Measurements from ENCODE around the gene CAVIN4.

CAVIN4 gene

GRCh38 chr9:100605405-100605804 is 27.5 kb downstream of the CAVIN4 start:
- ChIA-PET POLR2A (no interaction called here), CTCF (interaction anchor here (1.1 to 1.5 kb wide), 2 partner anchors 10 to 13 kb away, joined by 3 to 4 read pairs; no protein-coding TSS in a partner anchor)
- no peak overlapping the region for H3K27ac ChIP-seq (ENCODE audit: extremely low read depth, low read depth, low read length)
- H3K4me3 ChIP-seq (ENCODE audit: low read depth, low read length) = no peak overlapping the region
- no peaks in the 10 kb centered on the region for H3K9me3 ChIP-seq (ENCODE audit: control insufficient read depth, insufficient read depth, low read depth, low read length)
- H3K36me3 ChIP-seq (ENCODE audit: control insufficient read depth in 2 of 2, insufficient read depth in 1 of 2, low read length in 2 of 2) = no peaks in the 10 kb centered on the region
- no peaks in the 10 kb centered on the region; the same call in 1 of the 2 replicates for H3K4me1 ChIP-seq (ENCODE audit: control insufficient read depth, insufficient read depth, low read length)
- TF ChIP-seq ZNF132 (tag by site-specific recombination; IDR thresholded peaks at IDR 0.05; ENCODE audit: borderline replicate concordance) = no peak
- TF ChIP-seq ZNF707 (tag by site-specific recombination; IDR thresholded peaks at IDR 0.05) = no peak
- no peak for TF ChIP-seq ZNF530 (tag by site-specific recombination; IDR thresholded peaks at IDR 0.05; ENCODE audit: low read depth)
- TF ChIP-seq ZNF211 (tag by site-specific recombination; IDR thresholded peaks at IDR 0.05; ENCODE audit: low read depth) = no peak
- no peak for TF ChIP-seq ZBTB21 (tag by site-specific recombination; IDR thresholded peaks at IDR 0.05)
- TF ChIP-seq ZNF76 (tag by site-specific recombination; IDR thresholded peaks at IDR 0.05; ENCODE audit: borderline replicate concordance, low read depth) = no peak
- TF ChIP-seq ZNF48 (tag by site-specific recombination; IDR thresholded peaks at IDR 0.05) = no peak
- TF ChIP-seq TCF7L2 (IDR thresholded peaks at IDR 0.05; ENCODE audit: borderline replicate concordance, low read depth, low read length) = no peak
- no peak for TF ChIP-seq KLF17 (tag by site-specific recombination; IDR thresholded peaks at IDR 0.05)
- TF ChIP-seq SP7 (tag by site-specific recombination; IDR thresholded peaks at IDR 0.05) = no peak
- no peak for TF ChIP-seq ZNF146 (tag by site-specific recombination; IDR thresholded peaks at IDR 0.05)
- no peak for TF ChIP-seq KLF8 (tag by site-specific recombination; IDR thresholded peaks at IDR 0.05)

- H3K9me3 ChIP-seq (ENCODE audit: control insufficient read depth, insufficient read depth, low read depth, low read length) = no peaks in the 10 kb centered on the region
- H3K4me1 ChIP-seq (ENCODE audit: control insufficient read depth, insufficient read depth, low read length) = no peaks in the 10 kb centered on the region
- CTCF ChIA-PET = interaction anchor here (0.8 to 1.9 kb wide), 3 partner anchors 14 to 691 kb away, joined by 3 to 11 read pairs (median 4); no protein-coding TSS in a partner anchor
- H3K36me3 ChIP-seq (ENCODE audit: control insufficient read depth in 2 of 2, insufficient read depth in 1 of 2, low read length in 2 of 2) = no peaks in the 10 kb centered on the region
- no peak overlapping the region for H3K4me3 ChIP-seq (ENCODE audit: low read depth, low read length)
- POLR2A ChIA-PET = no interaction called here
- H3K27ac ChIP-seq (ENCODE audit: extremely low read depth, low read depth, low read length) = no peak overlapping the region
- no peak for TF ChIP-seq ZNF830 (tag by site-specific recombination; IDR thresholded peaks at IDR 0.05; ENCODE audit: low read depth)
- TF ChIP-seq AEBP2 (tag by site-specific recombination; IDR thresholded peaks at IDR 0.05; ENCODE audit: borderline replicate concordance) = no peak
- no peak for TF ChIP-seq ZNF311 (tag by site-specific recombination; IDR thresholded peaks at IDR 0.05; ENCODE audit: borderline replicate concordance)
- TF ChIP-seq ZNF544 (tag by site-specific recombination; IDR thresholded peaks at IDR 0.05) = no peak
- no peak for TF ChIP-seq ZNF148 (tag by site-specific recombination; IDR thresholded peaks at IDR 0.05; ENCODE audit: borderline replicate concordance)
- no peak for TF ChIP-seq MYNN (tag by site-specific recombination; IDR thresholded peaks at IDR 0.05; ENCODE audit: borderline replicate concordance)
- TF ChIP-seq IKZF3 (tag by site-specific recombination; IDR thresholded peaks at IDR 0.05) = no peak
- no peak for TF ChIP-seq ZNF747 (tag by site-specific recombination; IDR thresholded peaks at IDR 0.05)
- no peak for TF ChIP-seq KLF9 (tag by site-specific recombination; IDR thresholded peaks at IDR 0.05; ENCODE audit: low read depth)
- TF ChIP-seq KLF8 (tag by site-specific recombination; IDR thresholded peaks at IDR 0.05) = no peak
- TF ChIP-seq SP2 (tag by site-specific recombination; IDR thresholded peaks at IDR 0.05) = no peak
- TF ChIP-seq ZEB2 (tag by site-specific recombination; IDR thresholded peaks at IDR 0.05) = no peak
- TF ChIP-seq, protein P1, sequence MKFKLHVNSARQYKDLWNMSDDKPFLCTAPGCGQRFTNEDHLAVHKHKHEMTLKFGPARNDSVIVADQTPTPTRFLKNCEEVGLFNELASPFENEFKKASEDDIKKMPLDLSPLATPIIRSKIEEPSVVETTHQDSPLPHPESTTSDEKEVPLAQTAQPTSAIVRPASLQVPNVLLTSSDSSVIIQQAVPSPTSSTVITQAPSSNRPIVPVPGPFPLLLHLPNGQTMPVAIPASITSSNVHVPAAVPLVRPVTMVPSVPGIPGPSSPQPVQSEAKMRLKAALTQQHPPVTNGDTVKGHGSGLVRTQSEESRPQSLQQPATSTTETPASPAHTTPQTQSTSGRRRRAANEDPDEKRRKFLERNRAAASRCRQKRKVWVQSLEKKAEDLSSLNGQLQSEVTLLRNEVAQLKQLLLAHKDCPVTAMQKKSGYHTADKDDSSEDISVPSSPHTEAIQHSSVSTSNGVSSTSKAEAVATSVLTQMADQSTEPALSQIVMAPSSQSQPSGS (tag by site-specific recombination; IDR thresholded peaks at IDR 0.05; ENCODE audit: low read depth) = no peak
- no peak for TF ChIP-seq PRDM1 (tag by site-specific recombination; IDR thresholded peaks at IDR 0.05)
- TF ChIP-seq ZNF133 (tag by site-specific recombination; IDR thresholded peaks at IDR 0.05) = no peak
- TF ChIP-seq ZNF202 (tag by site-specific recombination; IDR thresholded peaks at IDR 0.05; ENCODE audit: borderline replicate concordance) = no peak
- TF ChIP-seq ZSCAN30 (tag by site-specific recombination; IDR thresholded peaks at IDR 0.05) = no peak
- no peak for TF ChIP-seq ZNF354C (tag by site-specific recombination; IDR thresholded peaks at IDR 0.05; ENCODE audit: borderline replicate concordance, low read depth)
- no peak for TF ChIP-seq ZNF660 (tag by site-specific recombination; IDR thresholded peaks at IDR 0.05)
Observed at GRCh38 chr9:100619194-100619593, 41.3 kb downstream of the CAVIN4 start.
